ENCODE results near the gene TOX3. TPM values are rescaled to one million over a fixed set of nuclear protein-coding genes. Genes with fewer than 3 reads are reported as not detected.

The TOX3 gene
- total and polyA plus RNA-seq, 4 donors = 1.3 to 3.5 (median 2.4) TPM

GRCh38 chr16:52398491-52398960, 148.4 kb downstream of the TOX3 start:
- no peak for TF ChIP-seq TAF1 (conservative IDR thresholded peaks at IDR 0.05)
- peak; percentile 38 for TF ChIP-seq HNF4G (IDR thresholded peaks at IDR 0.05)
- peak; percentile 64 for TF ChIP-seq NR2F2 (IDR thresholded peaks at IDR 0.05)
- TF ChIP-seq FOXA2 (IDR thresholded peaks at IDR 0.05) = peak; percentile 92
- peak; percentile 80 for TF ChIP-seq MAX (IDR thresholded peaks at IDR 0.05)
- TF ChIP-seq SP1 (IDR thresholded peaks at IDR 0.05) = peak; percentile 79
- peak; percentile 84 for TF ChIP-seq FOXA1 (IDR thresholded peaks at IDR 0.05)
- TF ChIP-seq CTCF (IDR thresholded peaks at IDR 0.05; ENCODE audit: low read depth, low read length, missing input control) = no peak
- TF ChIP-seq EGR1 (IDR thresholded peaks at IDR 0.05; ENCODE audit: low read depth in 2 of 2) = peak in 1 of 2 donors; percentile 17
- peak; percentile 85 to 96 for TF ChIP-seq RXRA (IDR thresholded peaks at IDR 0.05)
- peak; percentile 88 to 94 for TF ChIP-seq HNF4A (conservative IDR thresholded peaks at IDR 0.05)
- peak in 1 of 2 donors; percentile 58 for TF ChIP-seq GABPA (IDR thresholded peaks at IDR 0.05 in 1 of 2, conservative IDR thresholded peaks at IDR 0.05 in 1 of 2)
- peak; percentile 56 to 58 for TF ChIP-seq RAD21 (IDR thresholded peaks at IDR 0.05)
- TF ChIP-seq REST (IDR thresholded peaks at IDR 0.05) = peak; percentile 67
- TF ChIP-seq YY1 (IDR thresholded peaks at IDR 0.05) = no peak
- TF ChIP-seq ATF3 (IDR thresholded peaks at IDR 0.05) = no peak
- peak in 1 of 2 donors; percentile 79 for TF ChIP-seq JUND (IDR thresholded peaks at IDR 0.05)
- no peak for TF ChIP-seq ZBTB33 (IDR thresholded peaks at IDR 0.05)
- DNase-seq (ENCODE audit: low spot score) = no peak
- Histone ChIP-seq H3K4me1 (ENCODE audit: control insufficient read depth in 4 of 4, insufficient read depth in 4 of 4, low read length in 3 of 4) (peaks cover 0 to 14% (median 3%) of the 10 kb centered on the region in 4 donors), H3K9me3 (ENCODE audit: control insufficient read depth in 4 of 4, low read length in 3 of 4) (no peaks in the 10 kb centered on the region), H3K4me3 (ENCODE audit: low read depth in 1 of 3, low read length in 3 of 3) (no peak overlapping the region), H3K9ac (ENCODE audit: low read depth in 1 of 2, low read length in 2 of 2) (no peak overlapping the region), H3K36me3 (ENCODE audit: control insufficient read depth in 4 of 4, insufficient read depth in 3 of 4, low read depth in 1 of 4, low read length in 3 of 4) (no peaks in the 10 kb centered on the region), H3K27me3 (ENCODE audit: control insufficient read depth in 4 of 4, insufficient read depth in 4 of 4, low read length in 3 of 4) (no peaks in the 10 kb centered on the region), H3K27ac (ENCODE audit: low read depth in 1 of 2, low read length in 2 of 2) (peak overlapping the region; percentile 30 to 65)
- 17% methylated on average over 3 of the region's 3 CpGs for WGBS

All from liver (tissue), 9 donors.